ENCODE data around the gene DZANK1.

- TF ChIP-seq EZH2 (IDR thresholded peaks at IDR 0.05; ENCODE audit: insufficient read depth, poor library complexity, severe bottlenecking), result no peak
- no peak for TF ChIP-seq EZH2phosphoT487 (IDR thresholded peaks at IDR 0.05; ENCODE audit: insufficient read depth, low read depth)
These were observed 26.4 kb downstream of the DZANK1 start for GRCh38 chr20:18440403-18440802.
